GM12801 (cell line): ENCODE results near the gene DPT.

Experiments
- CTCF ChIP-seq: IDR thresholded peaks from one replicate; pipeline ENCODE4 v1.5.1; 2011; ENCODE audit warnings: control low read depth; ENCODE audit not compliant: insufficient read length; ENCODE audit errors: extremely low read depth

DPT gene

DNA sequence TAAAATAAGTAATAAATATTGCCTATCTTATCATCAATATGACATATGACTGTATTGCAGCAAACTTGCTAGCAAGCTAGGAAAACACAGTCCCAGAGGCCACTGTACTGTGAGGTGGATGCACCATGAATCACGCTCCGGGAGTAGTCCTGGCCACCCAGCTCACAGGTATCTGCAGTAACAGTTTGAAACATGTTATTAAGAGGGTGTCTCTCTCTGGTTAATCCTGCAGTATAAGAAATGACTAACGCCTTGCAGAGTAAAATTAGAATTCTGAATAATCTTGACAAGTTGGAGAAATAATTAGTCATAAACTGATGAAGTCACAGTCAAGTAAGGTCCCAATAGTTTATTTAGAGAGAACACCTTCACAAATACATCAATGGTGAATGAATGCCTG, 34.0 kb upstream of the DPT start:
- TF ChIP-seq CTCF, result no peak

- TF ChIP-seq CTCF, result no peak
These were observed 33.5 kb upstream of the DPT start for GRCh38 chr1:168762473-168762872.

GRCh38 chr1:168760781-168761180, 31.8 kb upstream of the DPT start:
- no peak for TF ChIP-seq CTCF

- no peak for TF ChIP-seq CTCF
These were observed 31.2 kb upstream of the DPT start for GRCh38 chr1:168760241-168760640.

- no peak for TF ChIP-seq CTCF
These were observed 30.1 kb upstream of the DPT start for GRCh38 chr1:168759077-168759476.

DNA sequence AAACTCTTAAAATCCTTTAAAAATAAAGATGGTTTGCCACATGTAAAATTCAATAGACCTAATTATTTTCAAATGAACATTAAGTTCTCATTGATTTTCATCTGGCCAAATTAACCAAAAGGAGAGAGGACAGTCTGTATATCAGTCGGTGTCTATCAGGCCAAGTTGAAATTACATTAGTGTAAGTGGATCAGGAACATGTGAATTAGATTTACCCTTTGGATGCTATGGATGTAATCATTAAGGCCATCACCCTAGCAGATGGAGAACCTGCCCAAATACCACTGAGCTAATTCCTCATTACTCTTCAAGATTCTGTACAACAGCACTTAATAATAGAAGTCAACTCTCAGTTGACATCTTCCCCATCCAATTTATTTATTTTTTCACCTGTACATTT, 29.5 kb upstream of the DPT start:
- no peak for TF ChIP-seq CTCF

DNA sequence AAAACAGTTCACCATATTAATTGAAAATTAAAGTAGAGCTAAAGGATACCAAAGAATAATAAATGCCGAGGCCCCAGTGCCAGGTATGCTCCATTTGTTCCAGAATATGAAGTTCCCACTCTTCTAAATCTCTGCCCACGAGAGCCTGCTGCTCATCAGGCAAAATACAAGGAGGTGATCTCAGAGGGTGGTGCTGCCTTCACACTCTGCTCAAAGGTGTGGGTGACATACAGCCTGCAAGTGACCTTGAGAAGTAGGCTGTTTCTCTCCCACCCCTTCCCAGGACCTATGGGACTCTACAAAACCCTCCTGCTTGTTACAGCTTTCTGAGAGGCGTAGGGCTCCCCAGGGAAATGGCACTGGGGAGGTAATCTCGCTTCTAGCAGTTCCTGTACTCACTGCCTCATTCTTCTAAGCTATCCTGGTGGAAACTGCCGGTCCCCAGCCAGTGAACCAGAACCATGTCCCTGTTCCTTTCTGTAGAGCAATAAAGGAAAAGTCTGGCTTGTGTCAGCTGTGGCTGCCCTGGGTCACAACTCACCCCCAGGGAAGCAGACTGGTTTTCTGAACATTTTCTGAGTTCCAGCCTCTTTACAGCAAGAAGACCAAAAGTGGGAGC, 26.9 kb upstream of the DPT start:
- no peak for TF ChIP-seq CTCF
